H1 (cell line): ENCODE data around the gene ASTN2. TPM values are rescaled to one million over a fixed set of nuclear protein-coding genes. Genes with fewer than 3 reads are reported as not detected.

ENCODE experiments used
- BACH1 ChIP-seq: IDR thresholded peaks from 2 replicates; pipeline ENCODE4 v1.6.1; 2012; ENCODE audit warnings: low read length, improper control_type of control experiment
- CEBPB ChIP-seq: IDR thresholded peaks from 2 replicates; pipeline ENCODE4 v1.6.1; 2012; ENCODE audit warnings: low read depth, low read length
- GTF2F1 ChIP-seq: IDR thresholded peaks from 2 replicates; pipeline ENCODE4 v1.6.1; 2012; ENCODE audit warnings: low read depth, low read length, improper control_type of control experiment, borderline replicate concordance
- POU5F1 ChIP-seq: IDR thresholded peaks from 2 replicates; pipeline ENCODE4 v1.6.1; 2011; ENCODE audit warnings: low read depth, mild to moderate bottlenecking, low read length, moderate library complexity
- SAP30 ChIP-seq: fragments of 300-600 bp; sonication (generic); IDR thresholded peaks from 2 replicates; pipeline ENCODE4 v1.7.1; 2012; ENCODE audit warnings: low read length, moderate library complexity, mild to moderate bottlenecking, inconsistent platforms; ENCODE audit not compliant: insufficient read depth, insufficient replicate concordance
- SP4 ChIP-seq: IDR thresholded peaks from 2 replicates; pipeline ENCODE4 v1.6.1; 2012; ENCODE audit warnings: low read length, inconsistent platforms
- polyA plus RNA-seq, 7 experiments: library from polyadenylated mRNA; depleted of rRNA in 3 of 7; stranded (reverse) in 5 of 7; unstranded in 2 of 7; fragments of >200 nt in 5 of 7; fragments of 200-250 nt in 2 of 7; gene quantifications; 1 replicate in 5 of 7; 2 replicates in 1 of 7; 4 replicates in 1 of 7; pipeline versions ENCODE4 v1.2.1 to v1.2.3, GENCODE V29; 2011 to 2013; ENCODE audit warnings: missing spikeins in 2 of 7, mixed read lengths in 2 of 7
- total RNA-seq: library from RNA; stranded (reverse); fragmentation: NEBNext Ultra II Directional; extraction: Animal tissue kit (Norgen Biotek cat#: 25700); gene quantifications from 2 replicates; pipeline ENCODE4 v1.2.1, GENCODE V29; 2021

The ASTN2 gene
- total and polyA plus RNA-seq, 2 of the 8 experiments (the other 6 are each of a cell fraction or from before 2014, with no cell fraction given) = 8.2 to 13.7 TPM

GRCh38 chr9:116403171-116403570, 1011.7 kb downstream of the ASTN2 start (continued):
- TF ChIP-seq SAP30 (no peak), GTF2F1 (no peak), BACH1 (no peak), CEBPB (no peak), SP4 (no peak), POU5F1 (no peak)
